Activated CD4-positive, alpha-beta memory T cell treated with anti-CD3 and anti-CD28 coated beads, Interleukin-2, amount 10 ng/mL, durations not matched to agents 7 days and 5 days (primary cell): ENCODE results near the gene EPS8L3. TPM values are rescaled to one million over a fixed set of nuclear protein-coding genes. Genes with fewer than 3 reads are reported as not detected.

Experiments
- CTCF ChIA-PET: fragments of 350-600 bp; sonication (Branson Sonifier 250); formaldehyde crosslinking; loops from one replicate; lab custom pipeline; 2021; ENCODE audit warnings: antibody characterized with exemption, inconsistent platforms; lab: Charles Lee
- POLR2A ChIA-PET: fragments of 350-600 bp; sonication (Branson Sonifier 250); formaldehyde crosslinking; loops from one replicate; lab custom pipeline; 2021; ENCODE audit warnings: antibody characterized with exemption; lab: Charles Lee
- DNase-seq: peaks from one replicate; pipeline ENCODE4 v3.0.0-alpha.2; 2020
- H3K27ac Mint-ChIP-seq: one replicate; pipeline ENCODE4 v1.8.0; 2021; ENCODE audit warnings: mild to moderate bottlenecking, mixed read lengths
- H3K27me3 Mint-ChIP-seq: one replicate; pipeline ENCODE4 v1.8.0; 2021; ENCODE audit warnings: mixed read lengths
- H3K36me3 Mint-ChIP-seq: one replicate; pipeline ENCODE4 v1.8.0; 2021; ENCODE audit warnings: low read depth, mixed read lengths
- H3K4me1 Mint-ChIP-seq: one replicate; pipeline ENCODE4 v1.8.0; 2021; ENCODE audit warnings: mixed read lengths
- H3K4me3 Mint-ChIP-seq: one replicate; pipeline ENCODE4 v1.8.0; 2021; ENCODE audit warnings: mild to moderate bottlenecking, mixed read lengths
- H3K9me3 Mint-ChIP-seq: one replicate; pipeline ENCODE4 v1.8.0; 2021; ENCODE audit warnings: mixed read lengths
- total RNA-seq, 2 experiments: library from RNA; stranded (reverse); gene quantifications; one replicate each; pipeline ENCODE4 v1.2.3, GENCODE V29; 2021

The EPS8L3 gene
- total RNA-seq, 2 experiments from 2014 or later = not detected

DNA sequence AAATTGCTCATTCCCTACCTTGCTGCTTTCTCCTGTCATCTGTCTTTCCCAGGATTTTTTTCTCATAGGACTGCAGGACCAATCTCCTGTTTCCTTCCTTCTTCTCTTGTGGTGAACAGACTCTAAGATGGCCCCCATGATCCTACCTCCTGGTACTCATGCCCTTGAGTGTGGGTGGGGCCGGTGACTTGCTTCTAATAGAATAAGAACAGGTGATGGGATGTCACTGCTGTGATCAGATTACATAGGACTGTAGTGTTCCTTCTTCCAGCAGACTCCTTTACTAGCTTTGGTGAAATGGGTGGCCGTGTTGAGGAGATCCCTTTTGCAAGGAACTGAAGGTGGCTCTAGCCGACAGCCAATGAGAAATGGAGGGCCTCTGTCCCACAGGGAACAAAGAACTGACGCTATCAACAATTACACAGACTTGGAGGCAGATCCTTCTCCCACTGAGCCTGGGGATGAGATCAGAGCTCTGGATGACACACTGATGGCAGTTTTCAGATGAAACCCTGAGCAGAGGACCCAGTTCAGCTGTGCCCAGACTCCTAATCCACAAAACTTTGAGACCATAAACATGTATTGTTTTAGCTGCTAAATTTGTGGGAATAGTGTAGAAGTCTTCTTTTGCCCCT is 30.4 kb downstream of the EPS8L3 start:
- peaks cover 48% of the 10 kb centered on the region for H3K27me3 Mint-ChIP-seq
- no peaks in the 10 kb centered on the region for H3K36me3 Mint-ChIP-seq
- no peaks in the 10 kb centered on the region for H3K4me1 Mint-ChIP-seq
- DNase-seq = no peak
- ChIA-PET POLR2A (no interaction called here), CTCF (no interaction called here)
- H3K4me3 Mint-ChIP-seq = no peak overlapping the region
- no peak overlapping the region for H3K27ac Mint-ChIP-seq
- no peaks in the 10 kb centered on the region for H3K9me3 Mint-ChIP-seq

DNA sequence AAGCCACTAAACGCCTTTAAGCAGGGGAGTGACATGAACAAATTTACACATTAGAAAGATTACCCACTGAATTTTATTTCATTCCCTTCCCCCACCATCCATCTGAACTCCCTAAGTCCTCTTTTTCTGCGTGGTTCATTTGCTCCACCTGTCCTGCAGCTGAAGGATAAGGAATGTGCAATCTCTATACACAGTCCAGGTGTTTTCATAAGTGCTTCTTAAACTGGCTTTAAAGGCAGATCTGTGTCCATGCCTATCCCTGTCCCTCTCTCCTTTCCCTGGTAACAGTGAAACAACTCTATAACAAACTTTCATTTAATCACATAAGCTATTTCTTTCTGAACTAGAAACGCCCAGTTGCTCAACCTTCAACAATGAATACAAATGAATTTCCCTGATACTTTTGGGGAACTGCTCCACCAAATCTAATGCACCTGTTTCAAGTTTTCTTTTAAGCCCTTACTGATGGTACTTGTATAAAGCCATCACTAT is 31.3 kb downstream of the EPS8L3 start:
- Mint-ChIP-seq H3K4me3 (no peak overlapping the region), H3K9me3 (no peaks in the 10 kb centered on the region), H3K27me3 (peaks cover 41% of the 10 kb centered on the region), H3K27ac (no peak overlapping the region), H3K4me1 (no peaks in the 10 kb centered on the region), H3K36me3 (no peaks in the 10 kb centered on the region)
- no peak for DNase-seq
- CTCF ChIA-PET = interaction anchor here (1.0 kb wide), 1 partner anchor 93 kb away, joined by 3 read pairs; no protein-coding TSS in a partner anchor
- POLR2A ChIA-PET = no interaction called here

DNA sequence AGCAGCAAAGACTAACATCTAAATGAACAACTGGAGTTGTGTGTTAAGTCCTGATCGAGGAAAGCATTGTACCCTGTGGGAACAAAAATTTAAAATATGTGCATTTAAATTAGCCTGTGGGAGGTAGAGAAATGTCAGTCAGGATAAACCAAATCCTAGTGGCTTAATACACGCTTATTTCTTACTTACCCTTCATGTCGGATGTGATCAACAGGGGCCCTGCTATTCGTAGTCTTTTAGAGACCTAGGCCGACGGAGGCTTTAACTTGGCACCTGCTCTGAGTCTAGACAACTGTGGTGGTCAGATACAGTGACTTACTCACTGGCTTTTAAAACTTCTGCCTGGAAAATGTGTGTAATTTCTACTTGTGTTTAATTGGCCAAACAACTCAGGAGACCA is 33.1 kb downstream of the EPS8L3 start:
- CTCF ChIA-PET = no interaction called here
- Mint-ChIP-seq H3K9me3 (no peaks in the 10 kb centered on the region), H3K36me3 (no peaks in the 10 kb centered on the region), H3K4me3 (no peak overlapping the region), H3K4me1 (no peaks in the 10 kb centered on the region), H3K27ac (no peak overlapping the region), H3K27me3 (peaks cover 40% of the 10 kb centered on the region)
- POLR2A ChIA-PET = no interaction called here
- DNase-seq = no peak

DNA sequence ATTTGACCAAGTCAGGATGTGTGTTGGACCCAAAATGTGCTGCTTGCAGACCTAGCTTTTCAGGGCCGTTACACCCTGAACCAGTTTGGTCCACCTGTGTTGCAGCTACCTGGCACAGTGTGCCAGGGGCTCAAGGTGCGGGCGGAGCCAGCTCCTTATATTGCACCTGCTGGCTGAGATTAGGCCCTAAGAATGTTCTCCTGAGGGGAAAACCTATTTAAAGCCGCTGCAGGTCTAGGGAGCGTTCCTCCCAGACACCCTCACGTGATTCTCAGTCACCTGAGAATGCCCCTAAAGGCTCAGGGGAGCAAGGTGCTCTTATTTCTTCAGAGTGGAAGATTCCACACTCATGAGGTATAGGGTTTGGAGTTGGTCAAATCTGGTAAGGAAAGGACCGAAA is 34.9 kb downstream of the EPS8L3 start:
- H3K4me1 Mint-ChIP-seq = no peaks in the 10 kb centered on the region
- ChIA-PET POLR2A (no interaction called here), CTCF (interaction anchor here (1.7 kb wide), 1 partner anchor 89 kb away, joined by 5 read pairs; no protein-coding TSS in a partner anchor)
- H3K27me3 Mint-ChIP-seq = peaks cover 40% of the 10 kb centered on the region
- no peak for DNase-seq
- H3K9me3 Mint-ChIP-seq = no peaks in the 10 kb centered on the region
- no peak overlapping the region for H3K4me3 Mint-ChIP-seq
- H3K36me3 Mint-ChIP-seq = no peaks in the 10 kb centered on the region
- H3K27ac Mint-ChIP-seq = no peak overlapping the region

DNA sequence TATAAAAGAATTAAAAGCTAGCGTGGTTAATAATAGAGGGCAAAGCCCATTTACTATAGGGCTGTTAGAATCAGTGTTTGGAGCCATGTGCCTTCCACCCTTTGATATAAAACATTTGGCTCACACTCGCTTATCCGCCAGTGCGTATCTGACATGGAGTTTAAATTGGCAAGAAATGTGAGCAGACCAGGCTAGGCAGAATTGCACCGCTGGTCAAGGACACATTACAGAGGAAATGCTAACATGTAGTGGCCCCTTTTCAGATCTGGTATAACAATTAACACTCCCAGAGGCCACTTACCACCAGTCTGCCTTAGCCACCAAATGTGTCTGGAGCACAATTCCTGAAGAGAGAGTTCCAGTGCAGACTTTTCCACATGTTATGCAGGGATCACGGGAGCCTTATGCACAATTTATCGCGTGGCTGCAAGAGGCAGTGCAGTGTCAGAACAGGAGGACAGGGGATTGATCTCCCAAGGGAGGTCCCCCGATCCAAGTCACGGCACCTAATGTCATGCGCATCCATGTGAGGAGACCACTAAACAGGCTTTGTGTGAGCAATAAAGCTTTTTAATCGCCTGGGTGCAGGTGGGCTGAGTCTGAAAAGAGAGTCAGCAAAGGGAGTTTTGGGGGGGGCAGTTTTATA is 36.9 kb downstream of the EPS8L3 start:
- POLR2A ChIA-PET = no interaction called here
- Mint-ChIP-seq H3K27me3 (peaks cover 31% of the 10 kb centered on the region), H3K4me3 (no peak overlapping the region), H3K4me1 (no peaks in the 10 kb centered on the region), H3K27ac (no peak overlapping the region), H3K36me3 (no peaks in the 10 kb centered on the region), H3K9me3 (no peaks in the 10 kb centered on the region)
- no peak for DNase-seq
- CTCF ChIA-PET = interaction anchor here (0.7 kb wide), 1 partner anchor 429 kb away, joined by 3 read pairs; no protein-coding TSS in a partner anchor

DNA sequence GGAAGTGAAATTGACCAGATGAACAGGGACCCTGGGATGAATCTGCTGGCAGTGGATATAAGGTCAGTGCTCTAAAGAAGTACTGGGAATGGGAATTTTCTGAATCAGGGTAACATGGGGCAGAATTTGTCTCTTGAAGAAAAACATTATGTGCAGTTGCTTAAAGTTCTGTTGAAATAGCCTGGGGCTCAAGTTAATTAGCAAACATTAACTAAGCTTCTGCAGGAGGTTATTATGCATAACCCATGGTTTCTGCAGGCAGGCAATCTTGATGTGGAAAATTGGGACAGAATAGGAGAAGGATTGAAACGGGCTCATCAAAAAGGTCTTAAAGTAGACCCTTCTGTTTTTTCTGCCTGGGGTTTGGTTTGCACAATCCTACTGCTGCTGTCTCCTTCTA is 37.7 kb downstream of the EPS8L3 start:
- ChIA-PET CTCF (no interaction called here), POLR2A (no interaction called here)
- Mint-ChIP-seq H3K9me3 (no peaks in the 10 kb centered on the region), H3K36me3 (no peaks in the 10 kb centered on the region), H3K4me1 (no peaks in the 10 kb centered on the region), H3K27me3 (peaks cover 27% of the 10 kb centered on the region), H3K4me3 (no peak overlapping the region), H3K27ac (no peak overlapping the region)
- DNase-seq = no peak

DNA sequence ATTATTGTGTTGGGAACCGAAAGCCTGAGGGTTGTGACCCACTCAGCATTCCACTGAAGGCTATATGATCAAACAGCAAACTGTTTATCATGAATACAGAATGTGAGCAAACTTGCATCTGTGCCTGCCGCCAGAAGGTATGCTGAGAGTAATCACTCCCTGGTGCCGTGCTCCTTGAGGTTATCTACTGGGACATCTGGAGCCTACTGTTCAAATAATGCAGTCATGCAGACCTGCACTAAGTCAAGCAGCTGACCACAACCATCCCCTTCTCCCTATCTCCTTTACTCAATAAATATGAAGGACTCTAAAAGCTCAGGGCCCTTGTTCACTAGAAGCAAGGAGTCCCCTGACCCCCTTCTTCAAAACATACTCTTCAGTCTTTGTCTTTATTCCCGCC is 38.2 kb downstream of the EPS8L3 start:
- H3K27me3 Mint-ChIP-seq = peaks cover 28% of the 10 kb centered on the region
- no peak overlapping the region for H3K27ac Mint-ChIP-seq
- H3K4me1 Mint-ChIP-seq = no peaks in the 10 kb centered on the region
- no peak overlapping the region for H3K4me3 Mint-ChIP-seq
- POLR2A ChIA-PET = no interaction called here
- DNase-seq = no peak
- no peaks in the 10 kb centered on the region for H3K9me3 Mint-ChIP-seq
- no peaks in the 10 kb centered on the region for H3K36me3 Mint-ChIP-seq
- CTCF ChIA-PET = no interaction called here

DNA sequence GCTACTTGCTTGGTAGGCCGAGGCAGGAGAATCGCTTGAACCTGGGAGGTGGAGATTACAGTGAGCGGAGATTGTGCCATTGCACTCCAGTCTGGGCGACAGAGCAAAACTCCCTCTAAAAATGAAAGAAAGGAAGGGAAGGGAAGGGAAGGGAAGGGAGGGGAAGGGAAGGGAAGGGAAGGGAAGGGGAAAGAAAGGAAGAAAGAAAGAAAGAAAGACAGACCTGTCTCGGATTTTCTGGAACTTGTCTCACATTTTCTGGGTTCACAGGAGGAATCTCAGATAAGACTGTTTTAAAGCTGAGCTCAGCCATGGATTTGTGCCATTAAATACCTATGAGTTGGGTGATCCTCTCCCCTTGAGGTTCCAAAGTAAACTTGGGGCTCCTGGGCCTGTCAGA is 38.8 kb downstream of the EPS8L3 start:
- Mint-ChIP-seq H3K9me3 (no peaks in the 10 kb centered on the region), H3K4me1 (no peaks in the 10 kb centered on the region), H3K36me3 (no peaks in the 10 kb centered on the region), H3K4me3 (no peak overlapping the region), H3K27ac (no peak overlapping the region), H3K27me3 (peaks cover 29% of the 10 kb centered on the region)
- ChIA-PET POLR2A (no interaction called here), CTCF (no interaction called here)
- DNase-seq = no peak

DNA sequence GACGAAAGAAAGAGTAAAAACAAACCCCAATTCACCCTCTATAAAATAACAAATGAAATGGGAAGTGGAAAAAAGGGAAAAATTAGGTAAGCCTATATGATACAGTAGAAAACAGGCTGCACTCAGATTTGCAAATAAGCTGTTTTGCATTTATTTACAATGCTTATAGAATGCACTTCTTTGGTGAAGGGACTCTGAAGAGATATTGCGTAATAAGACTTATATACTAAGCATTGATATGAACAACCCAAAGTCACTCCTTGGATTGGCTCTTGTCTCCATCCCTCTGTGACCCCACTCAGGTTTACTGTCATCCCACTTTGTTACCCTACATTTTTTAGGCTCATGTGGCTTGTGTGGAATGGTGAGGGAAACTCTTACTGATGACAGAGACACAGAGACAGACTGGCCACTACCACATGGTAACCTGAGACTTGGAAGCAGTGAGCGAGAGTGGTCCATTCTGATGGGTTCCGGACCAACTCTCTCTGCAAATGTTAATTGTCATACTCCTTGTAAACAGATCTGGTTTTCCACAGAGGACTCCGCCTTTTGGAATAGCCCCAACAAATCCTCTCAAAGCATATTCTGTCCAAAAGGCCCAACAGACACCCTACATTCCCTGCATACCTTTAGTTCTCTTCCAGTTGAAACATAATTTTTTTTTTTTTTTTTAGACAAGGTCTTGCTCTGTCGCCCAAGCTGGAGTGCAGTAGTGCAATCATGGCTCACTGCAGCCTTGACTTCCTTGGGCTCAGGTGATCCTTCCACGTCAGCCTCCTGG is 40.6 kb downstream of the EPS8L3 start:
- Mint-ChIP-seq H3K4me1 (peaks cover 5% of the 10 kb centered on the region), H3K27ac (no peak overlapping the region), H3K27me3 (peaks cover 27% of the 10 kb centered on the region), H3K9me3 (no peaks in the 10 kb centered on the region), H3K36me3 (no peaks in the 10 kb centered on the region), H3K4me3 (no peak overlapping the region)
- no peak for DNase-seq
- ChIA-PET CTCF (no interaction called here), POLR2A (interaction anchor here (0.7 kb wide), 1 partner anchor 12 kb away, joined by 4 read pairs; no protein-coding TSS in a partner anchor)

DNA sequence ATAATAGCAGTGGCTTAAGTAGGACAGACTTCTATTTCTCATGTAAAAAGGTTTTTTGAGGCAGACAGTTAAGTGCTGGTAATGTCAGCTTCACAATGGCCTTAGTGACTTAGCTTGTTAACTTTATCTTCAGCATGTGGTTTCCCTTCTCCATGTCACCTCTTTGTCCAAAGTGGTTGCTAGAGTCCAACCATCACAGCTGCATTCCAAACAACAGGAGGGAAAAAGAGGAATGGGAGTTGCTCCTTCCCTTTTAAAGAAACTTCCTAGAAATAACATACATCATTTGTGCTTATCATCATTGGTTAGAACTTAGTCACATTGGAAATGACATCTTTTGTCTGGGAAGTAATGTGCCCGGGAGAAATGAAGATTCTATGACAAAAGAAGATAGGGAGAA is 41.8 kb downstream of the EPS8L3 start:
- Mint-ChIP-seq H3K36me3 (no peaks in the 10 kb centered on the region), H3K27ac (no peak overlapping the region), H3K9me3 (no peaks in the 10 kb centered on the region), H3K4me3 (no peak overlapping the region), H3K4me1 (peaks cover 5% of the 10 kb centered on the region), H3K27me3 (peaks cover 22% of the 10 kb centered on the region)
- CTCF ChIA-PET = no interaction called here
- POLR2A ChIA-PET = no interaction called here
- DNase-seq = no peak

DNA sequence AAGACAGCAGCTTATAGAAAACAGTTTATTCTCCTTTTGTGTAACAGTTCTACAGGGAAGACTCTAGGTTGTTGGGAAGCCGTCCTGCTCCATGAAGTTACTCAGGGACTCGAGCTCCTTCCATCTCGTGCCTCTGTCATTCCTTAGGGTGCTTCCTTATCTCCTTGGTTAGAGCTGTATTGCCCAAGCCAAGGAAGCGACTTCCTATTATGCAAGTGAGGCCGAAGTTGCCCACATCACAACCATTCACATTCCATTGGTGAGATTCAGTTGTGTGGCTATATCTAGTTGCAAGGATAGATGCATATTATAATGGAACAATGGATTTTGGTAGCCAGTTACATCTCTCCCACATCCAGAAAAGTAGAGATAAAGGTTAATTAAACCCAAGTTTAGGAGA is 42.7 kb downstream of the EPS8L3 start:
- POLR2A ChIA-PET = no interaction called here
- no peak overlapping the region for H3K4me3 Mint-ChIP-seq

DNA sequence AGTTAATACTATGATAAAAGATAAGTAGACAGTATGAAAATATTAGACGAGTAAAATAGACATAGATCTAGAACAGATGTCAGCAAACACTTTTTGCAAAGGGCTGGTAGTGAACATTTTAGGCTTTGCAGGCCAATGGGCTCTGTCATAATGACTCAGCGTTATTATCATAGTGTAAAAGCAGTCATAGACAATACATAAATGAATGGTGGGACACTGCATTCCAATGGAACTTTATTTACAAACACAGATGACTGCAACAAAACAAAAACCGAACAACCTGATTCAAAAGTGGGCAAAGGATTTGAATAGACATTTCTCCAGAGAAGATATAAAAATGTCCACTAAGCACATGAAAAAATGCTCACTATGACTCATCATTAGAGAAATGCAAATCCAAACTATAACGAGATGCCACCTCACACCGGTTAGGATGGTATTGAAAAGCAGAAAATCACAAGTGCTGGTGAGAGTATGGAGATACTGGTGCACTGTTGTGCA is 44.3 kb downstream of the EPS8L3 start:
- CTCF ChIA-PET = interaction anchor here (1.5 kb wide), 1 partner anchor 275 kb away, joined by 4 read pairs; no protein-coding TSS in a partner anchor
- DNase-seq = no peak
- POLR2A ChIA-PET = no interaction called here
- H3K4me3 Mint-ChIP-seq = no peak overlapping the region
- peaks cover 15% of the 10 kb centered on the region for H3K27me3 Mint-ChIP-seq
- H3K9me3 Mint-ChIP-seq = no peaks in the 10 kb centered on the region
- H3K4me1 Mint-ChIP-seq = peaks cover 5% of the 10 kb centered on the region
- no peak overlapping the region for H3K27ac Mint-ChIP-seq
- H3K36me3 Mint-ChIP-seq = no peaks in the 10 kb centered on the region

More for the DNA sequence above, 42.7 kb downstream of the EPS8L3 start:
- Mint-ChIP-seq H3K36me3 (no peaks in the 10 kb centered on the region), H3K4me1 (peaks cover 5% of the 10 kb centered on the region), H3K9me3 (no peaks in the 10 kb centered on the region), H3K27ac (no peak overlapping the region), H3K27me3 (peaks cover 19% of the 10 kb centered on the region)
- DNase-seq = no peak
- CTCF ChIA-PET = interaction anchor here (0.5 to 1.5 kb wide), 2 partner anchors 273 to 286 kb away, joined by 3 to 4 read pairs; no protein-coding TSS in a partner anchor

DNA sequence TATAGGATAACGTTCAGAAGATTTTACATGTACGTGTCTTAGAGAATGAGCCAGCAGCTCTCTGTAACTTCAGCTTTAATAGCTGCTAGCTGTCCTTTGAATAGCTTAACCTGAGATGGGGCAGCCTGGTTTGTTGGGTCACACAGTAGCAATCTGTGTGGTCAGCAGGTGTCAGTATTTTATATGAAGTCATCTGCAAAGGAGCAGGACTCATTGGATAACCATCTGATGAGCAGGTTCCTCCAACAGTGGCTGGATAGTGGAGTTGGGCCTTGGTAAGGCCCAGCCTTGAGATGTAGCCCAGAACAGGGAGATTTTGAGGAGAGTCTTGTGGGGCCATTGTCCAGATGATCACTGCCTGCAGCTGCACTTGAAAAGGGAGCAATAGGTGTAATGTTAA is 45.2 kb downstream of the EPS8L3 start:
- Mint-ChIP-seq H3K27me3 (peaks cover 21% of the 10 kb centered on the region), H3K27ac (no peak overlapping the region), H3K9me3 (no peaks in the 10 kb centered on the region), H3K4me3 (no peak overlapping the region), H3K36me3 (no peaks in the 10 kb centered on the region), H3K4me1 (peaks cover 5% of the 10 kb centered on the region)
- DNase-seq = no peak
- POLR2A ChIA-PET = no interaction called here
- CTCF ChIA-PET = interaction anchor here (0.6 to 2.2 kb wide), 3 partner anchors 55 to 266 kb away, joined by 3 to 7 read pairs (median 6); partner anchors contain the start of gene AHCYL1
